NCI-H2196 (cell line): ENCODE results near the gene SPEG.

Source experiments
- DNase-seq: peaks from one replicate; lab custom pipeline; 2025; ENCODE audit not compliant: unreplicated experiment; lab: John Stamatoyannopoulos, UW

Gene SPEG

DNA sequence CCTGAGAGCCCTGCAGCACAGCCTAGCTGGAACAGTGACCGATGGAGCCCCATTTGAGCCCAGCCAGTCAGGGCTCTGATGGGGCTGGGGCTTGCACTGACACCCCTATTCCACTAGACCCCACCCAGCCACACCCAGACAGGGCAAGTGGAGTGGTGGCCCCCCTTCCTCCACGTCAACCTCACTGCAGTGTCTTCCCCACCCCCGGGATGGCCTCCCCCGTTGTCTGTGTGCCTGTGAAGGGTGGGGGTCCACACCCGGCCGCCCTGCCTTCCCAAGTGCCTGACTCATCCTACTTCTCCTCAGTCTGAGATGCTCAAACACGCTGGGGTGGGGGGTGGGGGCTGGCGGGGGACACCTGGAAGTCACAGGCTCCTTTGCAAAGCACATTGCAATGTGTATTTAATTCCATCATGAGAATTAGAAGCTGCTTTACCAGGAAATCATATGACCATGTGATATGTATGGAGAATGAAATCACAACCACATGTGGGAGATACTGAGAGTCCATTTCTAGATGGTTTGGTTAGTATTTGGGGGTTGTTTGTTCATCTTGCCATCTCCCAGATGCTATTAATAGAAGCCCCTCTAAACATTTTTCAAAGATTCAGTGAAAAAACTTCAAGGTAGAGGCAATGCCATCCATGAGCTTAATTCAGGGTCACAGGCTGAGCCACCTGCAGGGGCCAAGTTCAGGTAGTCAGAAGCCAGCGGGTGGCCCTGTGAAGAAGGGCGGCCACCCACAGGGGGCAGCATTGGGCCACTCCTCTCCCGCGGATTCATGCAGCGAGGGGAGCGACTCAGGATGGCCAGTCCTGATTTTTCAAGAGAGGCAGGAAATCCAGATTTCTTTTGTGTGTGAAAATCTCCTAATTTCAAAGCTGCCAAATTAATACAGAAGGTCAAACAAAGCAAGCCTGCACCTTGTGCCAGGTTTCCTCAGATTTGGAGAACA is 41.3 kb downstream of the SPEG start:
- DNase-seq, result peak; percentile 27

DNA sequence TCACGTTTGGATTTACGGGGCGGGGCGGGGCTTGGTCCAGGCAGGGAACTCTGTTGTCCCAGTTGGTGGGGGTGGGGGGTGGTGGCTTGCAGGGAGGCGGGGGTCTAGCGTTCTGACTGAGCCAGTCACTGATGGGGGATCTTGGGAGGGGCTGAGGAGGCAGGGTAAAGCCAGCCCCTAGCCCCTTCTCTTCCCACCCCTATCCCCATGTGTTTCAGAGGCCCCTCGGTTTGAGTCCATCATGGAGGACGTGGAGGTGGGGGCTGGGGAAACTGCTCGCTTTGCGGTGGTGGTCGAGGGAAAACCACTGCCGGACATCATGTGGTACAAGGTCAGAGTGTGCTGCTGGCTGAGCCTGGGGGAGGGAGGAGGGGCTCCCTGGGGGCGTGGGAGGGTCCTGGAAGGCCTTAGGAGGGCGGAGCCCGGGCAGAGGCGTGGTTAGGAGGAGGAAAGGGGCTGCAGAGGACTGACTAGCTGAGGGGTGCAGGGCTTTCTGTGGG is 42.1 kb downstream of the SPEG start:
- no peak for DNase-seq

DNA sequence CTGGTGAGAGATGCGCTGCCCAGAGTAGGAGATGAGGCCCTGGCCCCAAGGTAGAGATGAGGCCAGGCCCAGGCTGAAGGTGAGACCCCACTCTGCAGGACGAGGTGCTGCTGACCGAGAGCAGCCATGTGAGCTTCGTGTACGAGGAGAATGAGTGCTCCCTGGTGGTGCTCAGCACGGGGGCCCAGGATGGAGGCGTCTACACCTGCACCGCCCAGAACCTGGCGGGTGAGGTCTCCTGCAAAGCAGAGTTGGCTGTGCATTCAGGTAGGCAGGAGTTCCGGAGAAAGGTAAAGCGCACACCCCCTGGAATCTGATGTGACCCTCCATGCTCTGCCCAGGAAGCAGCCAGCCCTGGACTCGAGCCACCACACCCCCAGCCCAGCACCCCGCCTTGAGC is 42.5 kb downstream of the SPEG start:
- DNase-seq, result no peak

DNA sequence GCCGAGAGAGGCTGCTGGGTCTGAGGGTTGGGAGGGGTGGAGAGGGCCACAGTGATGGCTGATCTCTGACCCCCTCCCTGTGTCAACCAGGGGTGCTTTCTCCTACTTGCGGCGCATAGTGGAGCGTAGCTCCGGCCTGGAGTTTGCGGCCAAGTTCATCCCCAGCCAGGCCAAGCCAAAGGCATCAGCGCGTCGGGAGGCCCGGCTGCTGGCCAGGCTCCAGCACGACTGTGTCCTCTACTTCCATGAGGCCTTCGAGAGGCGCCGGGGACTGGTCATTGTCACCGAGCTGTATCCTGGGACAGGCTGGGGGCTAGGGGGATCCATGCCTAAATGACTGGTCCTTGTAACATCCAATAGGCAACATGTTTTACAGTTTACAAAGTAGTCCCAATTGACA is 43.2 kb downstream of the SPEG start:
- no peak for DNase-seq

DNA sequence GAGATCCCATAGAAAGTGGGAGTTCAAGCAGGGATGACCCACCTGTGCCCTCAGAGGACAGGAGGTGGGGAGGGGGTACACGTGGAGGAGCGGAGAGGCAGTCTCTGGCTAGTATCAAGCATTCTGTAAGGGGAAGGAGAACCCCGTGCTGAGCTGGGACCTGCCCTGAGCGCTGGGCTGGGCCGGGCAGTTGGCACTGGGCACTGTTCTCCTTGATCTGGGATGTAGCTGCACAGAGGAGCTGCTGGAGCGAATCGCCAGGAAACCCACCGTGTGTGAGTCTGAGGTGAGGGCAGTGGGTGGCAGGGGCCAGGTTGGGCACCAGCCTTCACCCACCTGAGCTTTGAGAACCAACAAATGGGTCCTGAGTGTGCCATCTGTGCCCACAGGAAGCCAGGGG is 44.3 kb downstream of the SPEG start:
- no peak for DNase-seq

DNA sequence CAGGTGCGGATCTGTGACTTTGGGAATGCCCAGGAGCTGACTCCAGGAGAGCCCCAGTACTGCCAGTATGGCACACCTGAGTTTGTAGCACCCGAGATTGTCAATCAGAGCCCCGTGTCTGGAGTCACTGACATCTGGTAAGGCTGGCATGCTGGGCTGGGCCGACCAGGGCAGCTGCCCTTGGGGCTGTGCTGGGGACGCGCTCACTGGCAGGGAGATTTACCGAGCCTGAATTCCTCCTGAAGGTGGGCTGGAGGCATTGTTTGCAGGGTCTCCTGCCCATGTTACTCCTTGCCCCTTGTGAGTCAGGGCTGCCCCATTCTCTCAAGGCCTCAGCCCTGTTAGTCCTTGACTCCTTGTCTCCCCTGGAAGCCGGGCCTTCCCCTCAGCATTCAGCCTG is 45.4 kb downstream of the SPEG start:
- no peak for DNase-seq

DNA sequence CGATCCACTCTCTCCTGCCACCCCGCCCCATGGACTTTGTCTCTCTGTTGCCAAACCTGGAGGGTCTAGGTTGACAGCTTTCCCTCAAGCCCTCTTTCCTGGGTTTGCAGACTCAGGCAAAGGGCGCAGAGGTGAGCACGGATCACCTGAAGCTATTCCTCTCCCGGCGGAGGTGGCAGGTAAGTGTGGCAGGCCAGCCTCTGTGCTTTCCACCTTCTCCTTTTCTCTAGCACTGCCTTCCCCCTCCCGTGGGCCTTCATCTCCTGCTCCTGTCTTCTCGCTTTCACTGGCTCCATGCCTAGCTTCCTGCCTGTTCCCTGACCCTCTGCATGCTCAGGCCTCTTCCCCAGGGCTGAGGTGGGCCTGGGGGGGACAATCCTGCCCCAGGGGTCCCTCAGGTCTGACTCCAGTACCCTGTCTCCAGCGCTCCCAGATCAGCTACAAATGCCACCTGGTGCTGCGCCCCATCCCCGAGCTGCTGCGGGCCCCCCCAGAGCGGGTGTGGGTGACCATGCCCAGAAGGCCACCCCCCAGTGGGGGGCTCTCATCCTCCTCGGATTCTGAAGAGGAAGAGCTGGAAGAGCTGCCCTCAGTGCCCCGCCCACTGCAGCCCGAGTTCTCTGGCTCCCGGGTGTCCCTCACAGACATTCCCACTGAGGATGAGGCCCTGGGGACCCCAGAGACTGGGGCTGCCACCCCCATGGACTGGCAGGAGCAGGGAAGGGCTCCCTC is 48.2 kb downstream of the SPEG start:
- DNase-seq, result no peak

DNA sequence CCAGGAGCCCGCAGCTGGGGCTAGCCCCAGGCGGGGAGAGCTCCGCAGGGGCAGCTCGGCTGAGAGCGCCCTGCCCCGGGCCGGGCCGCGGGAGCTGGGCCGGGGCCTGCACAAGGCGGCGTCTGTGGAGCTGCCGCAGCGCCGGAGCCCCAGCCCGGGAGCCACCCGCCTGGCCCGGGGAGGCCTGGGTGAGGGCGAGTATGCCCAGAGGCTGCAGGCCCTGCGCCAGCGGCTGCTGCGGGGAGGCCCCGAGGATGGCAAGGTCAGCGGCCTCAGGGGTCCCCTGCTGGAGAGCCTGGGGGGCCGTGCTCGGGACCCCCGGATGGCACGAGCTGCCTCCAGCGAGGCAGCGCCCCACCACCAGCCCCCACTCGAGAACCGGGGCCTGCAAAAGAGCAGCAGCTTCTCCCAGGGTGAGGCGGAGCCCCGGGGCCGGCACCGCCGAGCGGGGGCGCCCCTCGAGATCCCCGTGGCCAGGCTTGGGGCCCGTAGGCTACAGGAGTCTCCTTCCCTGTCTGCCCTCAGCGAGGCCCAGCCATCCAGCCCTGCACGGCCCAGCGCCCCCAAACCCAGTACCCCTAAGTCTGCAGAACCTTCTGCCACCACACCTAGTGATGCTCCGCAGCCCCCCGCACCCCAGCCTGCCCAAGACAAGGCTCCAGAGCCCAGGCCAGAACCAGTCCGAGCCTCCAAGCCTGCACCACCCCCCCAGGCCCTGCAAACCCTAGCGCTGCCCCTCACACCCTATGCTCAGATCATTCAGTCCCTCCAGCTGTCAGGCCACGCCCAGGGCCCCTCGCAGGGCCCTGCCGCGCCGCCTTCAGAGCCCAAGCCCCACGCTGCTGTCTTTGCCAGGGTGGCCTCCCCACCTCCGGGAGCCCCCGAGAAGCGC is 49.1 kb downstream of the SPEG start:
- DNase-seq, result no peak

DNA sequence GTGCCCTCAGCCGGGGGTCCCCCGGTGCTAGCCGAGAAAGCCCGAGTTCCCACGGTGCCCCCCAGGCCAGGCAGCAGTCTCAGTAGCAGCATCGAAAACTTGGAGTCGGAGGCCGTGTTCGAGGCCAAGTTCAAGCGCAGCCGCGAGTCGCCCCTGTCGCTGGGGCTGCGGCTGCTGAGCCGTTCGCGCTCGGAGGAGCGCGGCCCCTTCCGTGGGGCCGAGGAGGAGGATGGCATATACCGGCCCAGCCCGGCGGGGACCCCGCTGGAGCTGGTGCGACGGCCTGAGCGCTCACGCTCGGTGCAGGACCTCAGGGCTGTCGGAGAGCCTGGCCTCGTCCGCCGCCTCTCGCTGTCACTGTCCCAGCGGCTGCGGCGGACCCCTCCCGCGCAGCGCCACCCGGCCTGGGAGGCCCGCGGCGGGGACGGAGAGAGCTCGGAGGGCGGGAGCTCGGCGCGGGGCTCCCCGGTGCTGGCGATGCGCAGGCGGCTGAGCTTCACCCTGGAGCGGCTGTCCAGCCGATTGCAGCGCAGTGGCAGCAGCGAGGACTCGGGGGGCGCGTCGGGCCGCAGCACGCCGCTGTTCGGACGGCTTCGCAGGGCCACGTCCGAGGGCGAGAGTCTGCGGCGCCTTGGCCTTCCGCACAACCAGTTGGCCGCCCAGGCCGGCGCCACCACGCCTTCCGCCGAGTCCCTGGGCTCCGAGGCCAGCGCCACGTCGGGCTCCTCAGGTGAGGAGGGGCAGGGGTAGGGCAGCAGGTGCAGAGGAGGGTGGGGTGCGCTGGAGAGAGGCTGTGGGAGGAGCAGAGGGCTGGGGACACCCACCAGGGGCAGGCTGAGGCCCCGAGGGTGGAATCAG is 49.9 kb downstream of the SPEG start:
- no peak for DNase-seq

DNA sequence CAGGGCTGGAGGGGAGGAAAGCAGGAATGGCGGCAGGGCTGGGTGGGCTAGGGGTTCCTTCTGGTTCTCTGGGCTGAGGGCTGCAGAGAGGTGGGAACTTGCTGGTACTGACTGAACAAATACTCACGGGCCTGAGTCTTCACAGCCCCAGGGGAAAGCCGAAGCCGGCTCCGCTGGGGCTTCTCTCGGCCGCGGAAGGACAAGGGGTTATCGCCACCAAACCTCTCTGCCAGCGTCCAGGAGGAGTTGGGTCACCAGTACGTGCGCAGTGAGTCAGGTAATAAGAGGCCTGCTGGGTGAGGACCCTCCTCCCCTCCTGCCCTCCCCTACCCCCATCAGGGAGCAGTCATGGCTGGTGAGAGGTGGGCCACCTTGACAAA is 50.5 kb downstream of the SPEG start:
- no peak for DNase-seq

DNA sequence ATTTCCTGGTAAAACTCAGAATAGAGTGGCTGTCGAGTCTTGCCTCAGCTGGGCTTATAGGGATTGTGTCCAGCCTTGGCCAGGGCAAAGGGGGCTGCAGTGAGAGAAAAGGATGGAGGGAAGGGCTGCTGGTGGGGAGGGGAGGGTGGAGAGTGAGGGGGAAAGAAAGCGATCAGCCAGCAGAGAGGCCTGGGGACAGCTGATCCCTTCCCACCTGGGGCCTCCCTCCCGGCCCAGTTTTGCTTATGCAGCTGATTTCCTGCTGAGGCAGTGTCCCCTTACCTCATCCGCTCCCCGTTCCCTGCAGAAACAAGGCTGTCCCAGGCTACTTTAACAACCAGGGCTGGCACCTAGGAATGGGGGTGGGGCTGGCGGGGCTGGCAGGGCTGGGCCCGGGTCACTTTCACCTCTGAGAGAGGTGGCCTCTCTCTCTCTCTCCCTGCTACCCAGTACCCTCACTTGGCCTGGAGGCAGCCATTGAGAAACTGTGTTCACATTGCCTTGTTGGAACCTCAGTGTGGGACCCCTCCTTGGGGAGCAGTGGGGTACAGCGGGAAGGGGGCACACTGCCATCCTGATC is 51.8 kb downstream of the SPEG start:
- no peak for DNase-seq

DNA sequence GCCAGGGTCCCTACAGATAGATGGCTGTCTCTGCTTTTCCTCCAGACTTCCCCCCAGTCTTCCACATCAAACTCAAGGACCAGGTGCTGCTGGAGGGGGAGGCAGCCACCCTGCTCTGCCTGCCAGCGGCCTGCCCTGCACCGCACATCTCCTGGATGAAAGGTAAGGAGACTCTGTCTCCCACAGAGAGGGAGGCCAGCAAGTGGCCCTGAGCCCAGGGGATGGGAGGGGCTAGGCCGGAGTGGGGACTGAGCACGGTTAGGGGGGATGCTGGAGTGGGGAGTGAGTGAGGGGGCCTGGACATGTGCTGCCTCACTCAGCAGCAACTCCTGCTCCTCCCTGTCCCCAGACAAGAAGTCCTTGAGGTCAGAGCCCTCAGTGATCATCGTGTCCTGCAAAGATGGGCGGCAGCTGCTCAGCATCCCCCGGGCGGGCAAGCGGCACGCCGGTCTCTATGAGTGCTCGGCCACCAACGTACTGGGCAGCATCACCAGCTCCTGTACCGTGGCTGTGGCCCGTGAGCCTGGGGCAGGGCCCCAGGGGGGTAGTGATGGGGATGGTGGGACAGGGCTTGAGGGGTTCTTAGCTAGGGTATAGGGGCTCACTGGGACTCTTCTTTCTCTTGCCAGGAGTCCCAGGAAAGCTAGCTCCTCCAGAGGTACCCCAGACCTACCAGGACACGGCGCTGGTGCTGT is 53.7 kb downstream of the SPEG start:
- DNase-seq, result no peak

DNA sequence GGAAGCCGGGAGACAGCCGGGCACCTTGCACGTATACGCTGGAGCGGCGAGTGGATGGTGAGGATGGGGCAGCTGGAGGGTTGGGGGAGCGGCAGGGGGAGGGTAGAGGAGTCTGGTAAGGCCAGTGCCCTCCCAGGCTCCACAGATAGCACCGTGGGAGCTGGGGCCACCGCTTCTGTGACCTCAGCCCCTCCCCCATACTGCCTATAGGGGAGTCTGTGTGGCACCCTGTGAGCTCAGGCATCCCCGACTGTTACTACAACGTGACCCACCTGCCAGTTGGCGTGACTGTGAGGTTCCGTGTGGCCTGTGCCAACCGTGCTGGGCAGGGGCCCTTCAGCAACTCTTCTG is 54.2 kb downstream of the SPEG start:
- DNase-seq, result no peak

DNA sequence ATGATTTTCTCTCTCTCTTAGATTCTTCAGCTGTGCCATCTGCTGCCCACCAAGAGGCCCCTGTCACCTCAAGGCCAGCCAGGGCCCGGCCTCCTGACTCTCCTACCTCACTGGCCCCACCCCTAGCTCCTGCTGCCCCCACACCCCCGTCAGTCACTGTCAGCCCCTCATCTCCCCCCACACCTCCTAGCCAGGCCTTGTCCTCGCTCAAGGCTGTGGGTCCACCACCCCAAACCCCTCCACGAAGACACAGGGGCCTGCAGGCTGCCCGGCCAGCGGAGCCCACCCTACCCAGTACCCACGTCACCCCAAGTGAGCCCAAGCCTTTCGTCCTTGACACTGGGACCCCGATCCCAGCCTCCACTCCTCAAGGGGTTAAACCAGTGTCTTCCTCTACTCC is 54.7 kb downstream of the SPEG start:
- no peak for DNase-seq

DNA sequence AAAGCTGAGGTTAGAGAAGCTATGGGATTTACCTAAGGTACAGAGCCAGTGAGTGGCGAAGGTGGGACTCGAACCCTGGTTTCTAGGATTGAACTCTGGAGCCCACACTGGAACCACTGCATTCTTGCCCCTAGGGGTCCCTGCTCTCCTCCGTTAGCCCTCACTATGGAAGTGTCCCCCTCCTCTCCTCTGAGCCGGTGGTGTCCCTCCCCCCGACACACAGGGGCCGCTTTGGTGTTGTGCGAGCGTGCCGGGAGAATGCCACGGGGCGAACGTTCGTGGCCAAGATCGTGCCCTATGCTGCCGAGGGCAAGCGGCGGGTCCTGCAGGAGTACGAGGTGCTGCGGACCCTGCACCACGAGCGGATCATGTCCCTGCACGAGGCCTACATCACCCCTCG is 55.5 kb downstream of the SPEG start:
- no peak for DNase-seq

DNA sequence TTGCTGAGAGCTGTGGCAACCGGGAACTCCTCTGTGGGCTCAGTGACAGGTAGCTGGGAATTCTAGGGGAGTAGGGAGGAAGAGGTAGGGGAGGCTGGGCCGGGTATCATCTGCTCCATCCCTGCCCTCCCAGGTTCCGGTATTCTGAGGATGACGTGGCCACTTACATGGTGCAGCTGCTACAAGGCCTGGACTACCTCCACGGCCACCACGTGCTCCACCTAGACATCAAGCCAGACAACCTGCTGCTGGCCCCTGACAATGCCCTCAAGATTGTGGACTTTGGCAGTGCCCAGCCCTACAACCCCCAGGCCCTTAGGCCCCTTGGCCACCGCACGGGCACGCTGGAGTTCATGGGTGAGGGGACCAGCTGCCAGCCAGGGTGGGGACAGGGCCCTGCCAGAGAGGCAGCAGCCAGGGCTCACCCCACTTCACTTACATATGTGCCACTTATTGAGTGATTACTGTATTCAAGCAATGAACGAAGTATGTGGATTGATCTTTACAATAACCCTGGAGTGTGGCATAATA is 56.0 kb downstream of the SPEG start:
- no peak for DNase-seq

DNA sequence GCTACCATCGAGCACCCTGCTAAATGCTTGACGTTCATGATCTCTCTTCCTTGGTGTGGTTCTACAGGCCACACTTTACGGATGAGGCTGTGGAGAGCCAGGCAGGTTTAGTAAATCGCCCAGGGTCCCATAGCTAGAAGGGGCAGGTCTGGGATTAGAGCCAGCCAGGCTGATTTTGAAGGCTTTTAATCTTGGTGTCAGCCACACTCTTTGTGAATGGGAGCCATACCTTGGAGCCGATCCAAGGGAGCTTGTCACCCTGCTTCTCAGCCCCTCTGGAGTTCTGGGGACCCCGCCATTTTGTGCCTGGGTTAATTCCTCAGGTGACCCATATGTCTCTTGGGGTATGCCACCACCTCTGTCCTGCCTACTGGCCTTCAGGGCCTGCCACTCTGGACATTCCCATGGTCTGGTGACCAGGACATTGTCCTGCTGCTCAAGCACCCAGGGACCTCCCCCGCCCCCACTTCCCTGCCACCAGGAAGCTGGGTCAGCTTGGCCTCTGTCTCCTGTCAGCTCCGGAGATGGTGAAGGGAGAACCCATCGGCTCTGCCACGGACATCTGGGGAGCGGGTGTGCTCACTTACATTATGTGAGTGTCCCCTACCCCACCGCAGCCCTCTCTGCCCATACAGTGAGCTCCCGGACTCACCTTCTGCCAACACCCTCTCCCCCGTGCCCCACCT is 56.8 kb downstream of the SPEG start:
- DNase-seq, result no peak

DNA sequence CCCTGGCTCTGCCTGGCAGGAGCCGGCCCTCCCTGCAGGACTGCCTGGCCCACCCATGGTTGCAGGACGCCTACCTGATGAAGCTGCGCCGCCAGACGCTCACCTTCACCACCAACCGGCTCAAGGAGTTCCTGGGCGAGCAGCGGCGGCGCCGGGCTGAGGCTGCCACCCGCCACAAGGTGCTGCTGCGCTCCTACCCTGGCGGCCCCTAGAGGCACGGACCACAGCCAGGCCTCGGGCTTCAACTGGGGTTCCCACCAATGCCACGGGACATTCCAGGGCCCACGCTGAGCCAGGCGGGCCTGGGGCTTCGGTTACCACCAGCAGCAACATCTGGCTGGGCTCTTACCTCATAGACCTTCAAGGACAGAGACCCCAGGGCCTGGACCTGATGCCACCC is 57.9 kb downstream of the SPEG start:
- no peak for DNase-seq

DNA sequence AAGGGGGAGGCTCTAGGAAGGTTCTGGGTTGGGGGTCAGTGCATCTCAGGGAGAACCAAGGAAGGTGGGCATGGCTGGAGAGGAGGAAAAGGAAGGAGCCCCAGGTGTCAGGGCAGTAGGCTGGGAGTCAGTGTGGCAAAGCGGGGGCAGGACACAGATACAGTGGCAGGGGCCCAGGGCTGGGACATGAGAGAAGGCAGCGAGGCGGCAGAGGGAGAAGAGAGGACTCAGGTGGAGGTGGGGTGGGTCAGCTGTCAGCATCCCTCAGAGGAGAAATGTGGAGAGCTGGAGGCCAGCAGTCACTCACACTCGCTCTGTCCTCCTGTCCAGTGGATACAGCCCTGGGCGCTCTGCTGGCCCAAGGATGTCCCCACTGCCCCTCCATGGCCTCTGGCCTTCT is 58.4 kb downstream of the SPEG start:
- DNase-seq, result no peak
